H9 (cell line): ENCODE results near the gene DTNA. TPM values are rescaled to one million over a fixed set of nuclear protein-coding genes. Genes with fewer than 3 reads are reported as not detected.

Source experiments
- DNase-seq: peaks from one replicate; pipeline ENCODE4 v3.0.0-alpha.2; 2017
- H2AFZ ChIP-seq: one replicate; pipeline ENCODE4 v1.6.1; 2013; ENCODE audit warnings: mild to moderate bottlenecking, low read length, control low read depth, moderate library complexity
- H2AK5ac ChIP-seq: 2 replicates; pipeline ENCODE4 v1.6.1; 2013; ENCODE audit warnings: low read length, control low read depth, mixed read lengths; ENCODE audit not compliant: insufficient read length
- H2BK120ac ChIP-seq: one replicate; pipeline ENCODE4 v1.6.1; 2013; ENCODE audit warnings: low read depth, mild to moderate bottlenecking, low read length, control low read depth, inconsistent platforms; ENCODE audit not compliant: poor library complexity, severe bottlenecking
- H2BK12ac ChIP-seq: 2 replicates; pipeline ENCODE4 v1.6.1; 2013; ENCODE audit warnings: low read length, control low read depth, mixed read lengths, low read depth; ENCODE audit not compliant: insufficient read length
- H2BK15ac ChIP-seq: 2 replicates; pipeline ENCODE4 v1.6.1; 2013; ENCODE audit warnings: low read depth, low read length, control low read depth
- H2BK20ac ChIP-seq: one replicate; pipeline ENCODE4 v1.6.1; 2013; ENCODE audit warnings: low read depth, mild to moderate bottlenecking, low read length, control low read depth, inconsistent platforms; ENCODE audit not compliant: poor library complexity, severe bottlenecking
- H2BK5ac ChIP-seq: 2 replicates; pipeline ENCODE4 v1.6.1; 2013; ENCODE audit warnings: low read length, control low read depth, mixed read lengths; ENCODE audit not compliant: insufficient read length
- H3K14ac ChIP-seq: 2 replicates; pipeline ENCODE4 v1.6.1; 2013; ENCODE audit warnings: low read length, control low read depth; ENCODE audit not compliant: insufficient read depth
- H3K18ac ChIP-seq: 2 replicates; pipeline ENCODE4 v1.6.1; 2013; ENCODE audit warnings: low read depth, mild to moderate bottlenecking, mixed read lengths, low read length, control low read depth; ENCODE audit not compliant: insufficient read length
- H3K23ac ChIP-seq: 2 replicates; pipeline ENCODE4 v1.6.1; 2013; ENCODE audit warnings: low read length, control low read depth, mixed read lengths, low read depth; ENCODE audit not compliant: insufficient read length
- H3K23me2 ChIP-seq: 2 replicates; pipeline ENCODE4 v1.6.1; 2013; ENCODE audit warnings: low read depth, mild to moderate bottlenecking, mixed read lengths, low read length, control low read depth; ENCODE audit not compliant: insufficient read length, poor library complexity, severe bottlenecking
- H3K27ac ChIP-seq: 2 replicates; pipeline ENCODE4 v1.5.1; 2013; ENCODE audit warnings: low read length, control low read depth, mixed read lengths, low read depth; ENCODE audit not compliant: insufficient read length
- H3K27me3 ChIP-seq: 2 replicates; pipeline ENCODE4 v1.6.1; 2013; ENCODE audit warnings: low read length, control low read depth, inconsistent platforms; ENCODE audit not compliant: insufficient read depth
- H3K4ac ChIP-seq: 2 replicates; pipeline ENCODE4 v1.6.1; 2013; ENCODE audit warnings: low read depth, mild to moderate bottlenecking, control low read depth, inconsistent platforms, low read length, moderate library complexity
- H3K4me1 ChIP-seq: 2 replicates; pipeline ENCODE4 v1.6.1; 2013; ENCODE audit warnings: low read length, control low read depth, inconsistent platforms; ENCODE audit not compliant: insufficient read depth
- H3K4me2 ChIP-seq: 2 replicates; pipeline ENCODE4 v1.6.1; 2013; ENCODE audit warnings: low read length, control low read depth, mixed read lengths; ENCODE audit not compliant: insufficient read length, insufficient read depth
- H3K56ac ChIP-seq: 2 replicates; pipeline ENCODE4 v1.6.1; 2013; ENCODE audit warnings: low read depth, mild to moderate bottlenecking, mixed read lengths, low read length, control low read depth; ENCODE audit not compliant: insufficient read length
- H3K79me1 ChIP-seq: 2 replicates; pipeline ENCODE4 v1.6.1; 2013; ENCODE audit warnings: low read depth, mild to moderate bottlenecking, moderate library complexity, low read length, control low read depth, inconsistent platforms; ENCODE audit not compliant: insufficient read depth, poor library complexity, severe bottlenecking
- H3K79me2 ChIP-seq: 2 replicates; pipeline ENCODE4 v1.6.1; 2013; ENCODE audit warnings: low read length, control low read depth, inconsistent platforms; ENCODE audit not compliant: insufficient read depth
- H3K9ac ChIP-seq: 2 replicates; pipeline ENCODE4 v1.6.1; 2013; ENCODE audit warnings: low read length, control low read depth, mixed read lengths; ENCODE audit not compliant: insufficient read length; ENCODE audit errors: extremely low read depth
- H3K9me3 ChIP-seq: one replicate; pipeline ENCODE4 v1.6.1; 2013; ENCODE audit warnings: low read depth, low read length, inconsistent platforms; ENCODE audit not compliant: control insufficient read depth
- H3T11ph ChIP-seq: one replicate; pipeline ENCODE4 v1.6.1; 2013; ENCODE audit warnings: mild to moderate bottlenecking, low read length, control low read depth, inconsistent platforms
- H4K20me1 ChIP-seq: one replicate; pipeline ENCODE4 v1.6.1; 2013; ENCODE audit not compliant: control insufficient read depth, insufficient read length, insufficient read depth
- H4K5ac ChIP-seq: 2 replicates; pipeline ENCODE4 v1.6.1; 2013; ENCODE audit warnings: low read depth, mild to moderate bottlenecking, mixed read lengths, low read length, control low read depth; ENCODE audit not compliant: insufficient read length
- H4K8ac ChIP-seq: replicated peaks from 2 replicates; pipeline ENCODE4 v1.6.1; 2013; ENCODE audit warnings: low read length, control low read depth, mixed read lengths, low read depth; ENCODE audit not compliant: insufficient read length
- H4K91ac ChIP-seq: 2 replicates; pipeline ENCODE4 v1.6.1; 2013; ENCODE audit warnings: low read depth, mild to moderate bottlenecking, moderate library complexity, mixed read lengths, low read length, control low read depth; ENCODE audit not compliant: insufficient read length
- H3K27ac Mint-ChIP-seq, 3 experiments: 2 replicates in 2 of 3; 3 replicates in 1 of 3; pipeline ENCODE4 v1.8.0; 2020 to 2021; ENCODE audit warnings: mixed read lengths in 3 of 3, mild to moderate bottlenecking in 1 of 3, moderate library complexity in 1 of 3
- H3K27me3 Mint-ChIP-seq: 2 replicates; pipeline ENCODE4 v1.8.0; 2021; ENCODE audit warnings: low read depth, mild to moderate bottlenecking, moderate library complexity, mixed read lengths
- H3K36me3 Mint-ChIP-seq, 3 experiments: 2 replicates in 2 of 3; 3 replicates in 1 of 3; pipeline ENCODE4 v1.8.0; 2020 to 2021; ENCODE audit warnings: low read depth in 3 of 3, mixed read lengths in 3 of 3; ENCODE audit not compliant: insufficient read depth in 1 of 3
- H3K4me1 Mint-ChIP-seq, 2 experiments: 2 replicates each; pipeline ENCODE4 v1.8.0; 2020; ENCODE audit warnings: mixed read lengths in 2 of 2
- H3K4me3 Mint-ChIP-seq, 2 experiments: 2 replicates in 1 of 2; 3 replicates in 1 of 2; pipeline ENCODE4 v1.8.0; 2020 to 2021; ENCODE audit warnings: mild to moderate bottlenecking in 2 of 2, mixed read lengths in 2 of 2, moderate library complexity in 1 of 2
- H3K9me3 Mint-ChIP-seq, 2 experiments: 2 replicates in 1 of 2; 3 replicates in 1 of 2; pipeline ENCODE4 v1.8.0; 2020; ENCODE audit warnings: mild to moderate bottlenecking in 2 of 2, mixed read lengths in 2 of 2, moderate library complexity in 1 of 2
- WGBS: extraction: QIAGEN DNeasy Blood & Tissue Kit; methylation state at CpG from one replicate; pipeline ENCODE4 v1.1.7; 2013; ENCODE audit warnings: missing lambda C conversion rate, low lambda C conversion rate, mixed read lengths; ENCODE audit not compliant: insufficient read length; ENCODE audit errors: extremely low coverage; 5-methylcytosine and 5-hydroxymethylcytosine counted together
- total RNA-seq: library from RNA; stranded (reverse); gene quantifications from 2 replicates; pipeline ENCODE4 v1.2.1, GENCODE V29; 2021
- TF ChIP-seq, protein P1 (sequence below): fragments of 200-600 bp; sonication (generic); conservative IDR thresholded peaks from 3 replicates; pipeline ENCODE4 v1.8.0; 2021; ENCODE audit warnings: antibody characterized with exemption, mild to moderate bottlenecking

DTNA gene
- total RNA-seq, 1 experiment from 2014 or later: 25.5 TPM

DNA sequence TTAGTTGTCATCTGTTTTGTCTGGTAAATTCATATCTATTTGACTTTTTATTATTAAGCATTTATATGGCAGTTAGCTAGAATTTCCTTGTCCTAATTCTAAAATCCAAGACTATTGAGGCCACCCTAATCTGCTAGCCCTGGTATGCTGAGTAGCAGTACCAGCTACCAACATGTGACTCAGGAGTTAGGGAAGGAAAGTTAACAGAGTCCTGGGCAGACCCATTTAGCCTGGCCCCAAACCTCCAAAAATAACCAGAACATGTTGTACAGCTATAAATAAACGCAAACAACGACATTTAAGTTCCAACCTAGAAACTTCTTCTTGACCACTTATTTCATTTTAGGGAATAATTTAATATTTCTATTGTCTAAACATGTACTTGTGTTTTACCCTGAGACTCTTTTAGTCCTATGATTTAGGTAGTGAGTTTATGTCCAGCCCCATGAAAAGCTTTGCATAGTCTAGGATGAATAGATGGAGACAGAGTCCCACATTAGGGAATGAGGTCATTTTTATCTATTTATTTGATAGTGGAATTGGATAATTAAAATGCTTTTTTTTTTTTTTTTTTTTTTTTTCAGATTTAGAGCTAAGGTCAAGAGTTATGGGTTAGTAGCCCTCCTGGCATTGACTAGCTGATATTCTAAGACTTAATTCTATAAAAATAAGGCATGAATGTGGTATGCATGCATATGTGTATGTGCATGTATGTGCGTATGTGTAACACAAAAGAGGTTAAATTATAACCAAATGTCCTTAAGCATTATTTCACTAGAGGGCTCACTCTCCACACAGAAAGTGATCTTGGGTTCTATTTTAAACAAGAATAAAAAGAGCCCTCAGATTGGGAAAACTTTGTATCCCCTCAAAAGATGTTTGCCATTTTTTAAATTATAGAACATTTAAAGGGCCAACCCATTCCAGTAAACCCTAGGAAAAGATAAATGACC, 171.1 kb downstream of the DTNA start:
- TF ChIP-seq, protein P1, sequence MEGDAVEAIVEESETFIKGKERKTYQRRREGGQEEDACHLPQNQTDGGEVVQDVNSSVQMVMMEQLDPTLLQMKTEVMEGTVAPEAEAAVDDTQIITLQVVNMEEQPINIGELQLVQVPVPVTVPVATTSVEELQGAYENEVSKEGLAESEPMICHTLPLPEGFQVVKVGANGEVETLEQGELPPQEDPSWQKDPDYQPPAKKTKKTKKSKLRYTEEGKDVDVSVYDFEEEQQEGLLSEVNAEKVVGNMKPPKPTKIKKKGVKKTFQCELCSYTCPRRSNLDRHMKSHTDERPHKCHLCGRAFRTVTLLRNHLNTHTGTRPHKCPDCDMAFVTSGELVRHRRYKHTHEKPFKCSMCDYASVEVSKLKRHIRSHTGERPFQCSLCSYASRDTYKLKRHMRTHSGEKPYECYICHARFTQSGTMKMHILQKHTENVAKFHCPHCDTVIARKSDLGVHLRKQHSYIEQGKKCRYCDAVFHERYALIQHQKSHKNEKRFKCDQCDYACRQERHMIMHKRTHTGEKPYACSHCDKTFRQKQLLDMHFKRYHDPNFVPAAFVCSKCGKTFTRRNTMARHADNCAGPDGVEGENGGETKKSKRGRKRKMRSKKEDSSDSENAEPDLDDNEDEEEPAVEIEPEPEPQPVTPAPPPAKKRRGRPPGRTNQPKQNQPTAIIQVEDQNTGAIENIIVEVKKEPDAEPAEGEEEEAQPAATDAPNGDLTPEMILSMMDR: no peak; the same call in 2 of the 3 replicates
- Histone ChIP-seq H2AK5ac (no peak overlapping the region), H4K20me1 (no peaks in the 10 kb centered on the region), H2AFZ (no peak overlapping the region), H3K9ac (no peak overlapping the region), H3K14ac (no peak overlapping the region), H3K23ac (no peak overlapping the region), H3K9me3 (no peaks in the 10 kb centered on the region), H3K18ac (no peak overlapping the region), H3K4me1 (no peaks in the 10 kb centered on the region), H3K4ac (no peak overlapping the region), H3K4me2 (no peak overlapping the region), H2BK5ac (no peak overlapping the region), H3K23me2 (no peaks in the 10 kb centered on the region), H4K8ac (no peak overlapping the region), H4K5ac (no peak overlapping the region), H2BK12ac (no peak overlapping the region), H3K79me1 (no peaks in the 10 kb centered on the region), H3K79me2 (no peaks in the 10 kb centered on the region), H3K27me3 (no peaks in the 10 kb centered on the region), H3T11ph (no peak overlapping the region), H3K56ac (no peak overlapping the region), H2BK15ac (no peak overlapping the region), H3K27ac (no peak overlapping the region), H2BK20ac (no peak overlapping the region), H4K91ac (no peak overlapping the region), H2BK120ac (no peak overlapping the region)
- DNase-seq: no peak
- no peak overlapping the region for H3K27ac Mint-ChIP-seq
- no CpG with 5 or more reads among the region's 3 CpGs for WGBS
- no peak overlapping the region for H3K4me3 Mint-ChIP-seq
- H3K4me1 Mint-ChIP-seq: no peaks in the 10 kb centered on the region
- peaks cover 0 to 3% (median 0%) of the 10 kb centered on the region in 3 experiments; a peak in 2 of 7 replicates for H3K36me3 Mint-ChIP-seq
- no peaks in the 10 kb centered on the region for H3K27me3 Mint-ChIP-seq
- no peaks in the 10 kb centered on the region for H3K9me3 Mint-ChIP-seq
